NCI-H748 (cell line): Measurements from ENCODE around the gene MPPED1.
A peak's percentile ranks its signal among the peaks of the same experiment; 100 is the strongest.

ENCODE experiments used
- DNase-seq: peaks from one replicate; lab custom pipeline; 2025; ENCODE audit not compliant: unreplicated experiment; lab: John Stamatoyannopoulos, UW

The MPPED1 gene

GRCh38 chr22:43491177-43491576 is 79.4 kb downstream of the MPPED1 start:
- DNase-seq = no peak

GRCh38 chr22:43491737-43492136 is 79.9 kb downstream of the MPPED1 start:
- no peak for DNase-seq

DNA sequence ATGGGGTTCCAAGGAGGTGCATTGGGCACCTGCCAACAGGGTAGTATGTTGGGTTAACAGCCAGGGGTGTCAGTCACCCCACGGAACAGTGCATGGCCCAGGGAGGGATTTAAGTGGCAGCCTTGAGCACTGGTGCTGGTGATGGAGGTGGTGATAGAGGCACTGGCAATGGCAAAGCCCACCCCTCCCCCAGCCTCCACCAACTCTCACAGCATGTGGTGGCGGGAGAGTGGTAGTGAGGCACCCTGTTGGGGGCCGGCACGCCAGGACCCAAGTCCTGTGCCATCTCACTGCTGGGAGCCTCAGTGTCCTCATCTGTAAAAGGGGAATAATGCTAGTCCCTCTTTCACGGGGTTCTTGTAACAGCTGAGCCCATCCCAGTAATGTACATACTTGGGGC is 81.5 kb downstream of the MPPED1 start:
- DNase-seq = no peak

- DNase-seq = no peak
These were observed 86.4 kb downstream of the MPPED1 start for GRCh38 chr22:43497956-43498855.

GRCh38 chr22:43498856-43499253 is 87.0 kb downstream of the MPPED1 start:
- DNase-seq = no peak

- DNase-seq = no peak
These were observed 89.3 kb downstream of the MPPED1 start for GRCh38 chr22:43500792-43501785.

- DNase-seq = peak; percentile 29
These were observed 90.1 kb downstream of the MPPED1 start for GRCh38 chr22:43501878-43502277.

DNA sequence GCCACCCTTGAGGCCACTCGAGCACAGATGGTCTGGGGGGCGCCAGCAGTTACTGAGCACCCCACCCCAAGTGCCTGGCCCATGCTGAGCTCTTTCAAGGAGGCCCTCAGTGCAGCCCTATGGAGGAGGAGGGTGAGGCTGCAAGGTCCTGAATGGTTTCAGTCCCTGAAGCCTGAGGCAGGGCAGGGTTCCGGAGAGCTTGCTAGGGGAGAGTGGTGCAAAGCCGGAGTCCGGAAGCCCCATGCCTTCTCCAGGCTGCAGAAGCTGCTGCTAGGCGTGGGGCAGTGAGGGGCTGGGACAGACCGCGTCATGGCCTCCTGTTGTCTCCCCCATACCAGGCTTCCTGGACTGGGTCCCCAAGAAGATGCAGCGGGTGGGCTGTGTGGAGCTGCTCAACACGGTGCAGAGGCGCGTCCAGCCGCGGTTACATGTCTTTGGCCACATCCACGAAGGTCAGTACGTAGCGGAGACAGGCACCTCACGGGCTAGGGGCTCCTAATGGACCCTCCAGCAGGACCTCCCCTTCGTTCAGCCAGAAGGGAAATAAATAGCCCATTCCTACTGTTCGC is 90.6 kb downstream of the MPPED1 start:
- no peak for DNase-seq

- DNase-seq = no peak
These were observed 92.3 kb downstream of the MPPED1 start for GRCh38 chr22:43504068-43504467.

DNA sequence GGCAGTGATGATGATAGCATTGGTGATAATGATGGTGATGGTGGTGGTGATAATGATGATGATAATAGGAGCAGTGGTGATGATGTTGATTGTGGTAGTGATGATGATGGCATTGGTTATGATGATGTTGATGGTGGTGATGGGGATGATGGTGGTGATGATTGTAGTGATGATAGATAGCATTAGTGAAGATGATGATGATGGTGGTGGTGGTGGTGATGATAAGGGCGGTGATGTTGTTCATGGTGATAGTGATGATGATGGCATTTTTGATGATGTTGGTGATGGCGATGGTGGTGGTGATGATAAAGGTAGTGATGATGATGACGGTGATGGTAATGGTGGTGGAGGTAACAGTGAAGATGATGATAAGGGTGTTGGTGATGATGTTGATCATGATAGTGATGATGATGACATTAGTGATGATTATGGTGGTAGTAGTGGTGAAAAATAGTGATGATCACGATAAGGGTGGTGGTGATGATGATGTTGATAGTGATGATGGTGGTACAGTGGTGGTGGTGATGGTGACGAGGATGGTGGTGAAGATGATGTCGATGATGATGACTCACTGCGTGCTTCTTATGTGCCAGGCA is 93.0 kb downstream of the MPPED1 start:
- no peak for DNase-seq

DNA sequence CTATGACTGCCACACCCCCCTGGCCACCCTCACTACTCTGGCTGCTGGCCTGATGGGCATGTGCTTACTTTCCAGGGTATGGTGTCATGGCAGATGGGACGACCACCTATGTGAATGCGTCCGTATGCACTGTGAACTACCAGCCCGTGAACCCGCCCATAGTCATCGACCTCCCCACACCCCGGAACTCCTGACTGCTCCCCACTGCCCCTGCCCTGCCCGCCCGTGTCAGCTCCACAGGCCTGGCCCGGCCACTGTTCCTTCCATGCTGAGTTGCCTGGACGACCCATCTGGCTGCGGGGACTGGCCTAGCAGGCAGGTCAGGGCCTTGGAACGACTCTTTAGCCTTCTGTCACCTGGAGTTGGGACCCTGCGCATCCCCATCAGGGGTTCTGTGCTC is 93.6 kb downstream of the MPPED1 start:
- DNase-seq = no peak

- DNase-seq = no peak
These were observed 94.1 kb downstream of the MPPED1 start for GRCh38 chr22:43505896-43506295.

DNA sequence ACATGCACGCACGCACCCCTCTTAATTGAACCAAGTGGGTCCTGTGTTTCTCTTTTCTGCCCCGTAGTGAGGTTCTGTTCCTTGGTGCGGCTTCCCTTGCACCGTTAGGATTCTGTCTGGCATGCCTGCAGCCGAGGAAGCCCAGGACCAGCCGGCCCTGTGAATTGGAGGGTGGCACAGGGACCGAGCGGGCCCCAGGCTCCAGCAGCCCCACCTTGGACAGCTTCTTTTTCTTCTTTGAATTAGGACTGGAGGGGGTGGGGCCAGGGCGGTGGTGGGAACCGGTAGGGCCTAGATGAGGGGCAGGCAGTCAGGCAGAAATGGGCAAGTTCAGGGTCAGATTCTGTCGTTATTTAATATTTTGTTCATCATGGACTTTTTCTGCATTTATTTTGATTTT is 94.7 kb downstream of the MPPED1 start:
- DNase-seq = no peak

DNA sequence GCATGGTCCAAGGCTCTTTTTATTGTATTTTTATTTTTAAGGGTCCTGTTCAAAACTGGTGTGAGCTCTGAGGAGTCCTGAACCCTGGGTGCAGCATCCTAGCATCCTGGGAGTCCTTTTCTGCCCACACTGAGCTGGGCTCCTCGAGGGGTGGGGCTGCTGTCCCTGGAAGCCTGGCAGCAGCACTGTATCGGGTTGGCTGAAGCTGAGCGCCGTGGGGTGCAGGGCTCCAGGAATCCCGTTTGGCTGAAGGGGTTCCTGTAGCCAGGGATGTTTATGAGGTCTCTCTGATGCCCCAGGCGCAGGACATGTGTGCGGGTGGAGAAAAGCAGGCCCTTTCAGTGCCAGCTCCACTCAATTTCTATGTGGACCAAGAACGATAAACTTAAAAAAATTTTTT is 95.4 kb downstream of the MPPED1 start:
- DNase-seq = no peak

DNA sequence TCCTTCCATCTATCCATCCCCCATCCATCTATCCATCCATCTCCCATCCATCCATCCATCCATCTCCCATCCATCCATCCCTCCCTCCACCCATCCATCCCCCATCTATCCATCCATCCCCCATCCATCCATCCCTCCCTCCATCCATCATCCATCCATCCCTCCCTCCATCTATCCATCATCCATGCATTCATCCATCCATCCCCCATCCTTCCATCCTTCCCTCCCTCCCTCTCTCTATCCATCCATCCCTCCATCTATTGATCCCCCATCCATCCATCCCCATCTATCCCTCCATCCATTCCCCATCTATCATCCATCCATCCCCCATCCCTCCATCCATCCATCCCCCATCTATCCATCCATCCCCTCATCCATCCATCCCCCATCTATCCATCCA is 96.7 kb downstream of the MPPED1 start:
- DNase-seq = no peak

DNA sequence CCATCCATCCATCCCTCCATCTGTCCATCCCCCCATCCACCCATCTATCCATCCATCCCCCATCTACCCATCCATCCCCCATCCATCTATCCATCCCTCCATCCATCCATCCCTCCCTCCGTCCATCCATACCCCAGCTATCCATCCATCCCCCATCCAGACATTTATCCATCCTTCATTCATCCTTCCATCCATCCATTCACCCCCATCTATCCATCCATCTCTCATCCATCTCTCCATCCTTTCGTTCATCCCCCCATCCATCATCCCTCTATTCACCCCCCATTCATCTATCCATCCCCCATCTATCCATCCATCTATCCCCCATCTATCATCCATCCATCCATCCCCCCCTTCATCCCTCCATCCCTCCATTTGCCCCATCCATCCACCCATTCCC is 97.5 kb downstream of the MPPED1 start:
- DNase-seq = no peak

DNA sequence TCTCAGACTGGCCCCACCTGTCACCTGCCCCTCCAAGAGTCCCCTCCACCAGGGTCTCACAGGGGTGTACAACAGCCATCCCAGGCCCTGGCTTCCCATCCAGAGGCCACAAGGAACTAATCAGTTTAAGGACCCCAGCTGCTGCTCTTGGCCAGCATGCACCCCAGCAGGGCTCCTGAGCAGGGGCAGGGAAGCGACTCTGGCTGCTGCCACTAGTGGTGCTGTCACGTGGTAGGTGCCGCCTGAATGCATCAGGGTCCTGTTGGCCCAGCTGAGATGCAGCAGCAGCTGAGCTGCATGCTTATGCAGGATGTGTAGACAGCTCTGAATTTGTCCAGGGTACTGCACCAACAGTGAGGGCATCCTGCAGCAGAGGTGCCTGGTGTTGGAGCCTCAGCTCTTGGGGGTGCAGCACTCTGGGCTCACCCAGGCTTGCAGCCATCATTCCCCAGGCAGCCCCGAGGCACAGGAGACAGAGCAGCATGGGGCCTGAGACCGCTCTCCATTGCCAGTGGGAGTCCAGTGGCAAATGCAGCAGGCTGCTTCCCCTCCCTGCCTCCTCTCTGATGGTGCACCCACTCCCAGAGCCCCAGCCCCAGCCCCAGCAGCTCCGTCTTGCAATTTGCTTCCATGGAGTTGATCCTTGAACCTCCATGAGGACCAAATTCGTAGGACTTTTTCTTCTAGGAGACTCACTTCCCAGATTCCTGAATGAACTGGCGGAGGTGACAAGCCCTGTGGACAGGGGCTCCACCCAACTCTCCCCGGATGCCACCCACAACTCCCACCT is 98.7 kb downstream of the MPPED1 start:
- DNase-seq = no peak

GRCh38 chr22:43511276-43511910 is 99.6 kb downstream of the MPPED1 start:
- no peak for DNase-seq

DNA sequence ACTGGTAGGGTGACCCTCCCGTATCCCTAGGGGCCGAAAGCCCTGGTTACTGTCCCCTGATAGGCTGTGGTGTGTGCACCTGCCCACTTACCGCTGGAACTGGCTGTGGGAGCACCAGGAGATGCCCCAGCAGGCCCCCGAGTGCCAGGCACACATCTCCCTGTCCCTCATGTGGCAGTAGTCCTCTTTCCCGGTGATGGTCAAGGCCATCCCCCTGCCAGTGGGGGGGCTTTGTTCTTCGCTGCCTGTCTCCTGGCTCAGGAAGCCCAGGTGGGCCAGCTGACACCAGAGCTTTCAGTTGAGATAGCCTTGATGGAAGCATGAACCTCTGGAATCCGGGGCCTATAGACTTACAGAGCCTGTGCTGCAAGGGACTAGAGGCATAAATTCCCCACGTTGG is 100.5 kb downstream of the MPPED1 start:
- DNase-seq = no peak
